ENCODE results near the gene MRTFB. TPM values are rescaled to one million over a fixed set of nuclear protein-coding genes. Genes with fewer than 3 reads are reported as not detected.

The MRTFB gene
- total RNA-seq, 1 donor from 2014 or later: 77.5 TPM

- no peaks in the 10 kb centered on the region for H3K27me3 Mint-ChIP-seq (ENCODE audit: low read depth)
Measured at GRCh38 chr16:14087181-14087580, 16.1 kb downstream of the MRTFB start.

GRCh38 chr16:14087590-14088154 lies 16.6 kb downstream of the MRTFB start:
- Mint-ChIP-seq H3K9me3 (no peaks in the 10 kb centered on the region), H3K27ac (no peak overlapping the region), H3K4me3 (no peak overlapping the region), H3K27me3 (ENCODE audit: low read depth) (no peaks in the 10 kb centered on the region), H3K36me3 (peaks cover 15% of the 10 kb centered on the region), H3K4me1 (peaks cover 33% of the 10 kb centered on the region)
- TF ChIP-seq CTCF (IDR thresholded peaks at IDR 0.05; ENCODE audit: unreplicated experiment): no peak
- DNase-seq (ENCODE audit: low spot score in 2 of 2, unreplicated experiment in 2 of 2): no peak

More at GRCh38 chr16:14087181-14087580, 16.1 kb downstream of the MRTFB start:
- Mint-ChIP-seq H3K4me3 (no peak overlapping the region), H3K4me1 (peaks cover 28% of the 10 kb centered on the region), H3K36me3 (peaks cover 18% of the 10 kb centered on the region), H3K27ac (no peak overlapping the region), H3K9me3 (no peaks in the 10 kb centered on the region)
- no peak for DNase-seq (ENCODE audit: low spot score in 2 of 2, unreplicated experiment in 2 of 2)
- no peak for TF ChIP-seq CTCF (IDR thresholded peaks at IDR 0.05; ENCODE audit: unreplicated experiment)

- Mint-ChIP-seq H3K36me3 (peaks cover 15% of the 10 kb centered on the region), H3K9me3 (no peaks in the 10 kb centered on the region), H3K27ac (no peak overlapping the region), H3K4me3 (no peak overlapping the region), H3K27me3 (ENCODE audit: low read depth) (no peaks in the 10 kb centered on the region), H3K4me1 (peaks cover 34% of the 10 kb centered on the region)
- no peak for DNase-seq (ENCODE audit: low spot score in 2 of 2, unreplicated experiment in 2 of 2)
- no peak for TF ChIP-seq CTCF (IDR thresholded peaks at IDR 0.05; ENCODE audit: unreplicated experiment)
Measured at GRCh38 chr16:14088155-14088753, 17.1 kb downstream of the MRTFB start.

- TF ChIP-seq CTCF (IDR thresholded peaks at IDR 0.05; ENCODE audit: unreplicated experiment): no peak
- Mint-ChIP-seq H3K36me3 (peaks cover 11% of the 10 kb centered on the region), H3K4me3 (no peak overlapping the region), H3K4me1 (peaks cover 39% of the 10 kb centered on the region), H3K27ac (no peak overlapping the region), H3K27me3 (ENCODE audit: low read depth) (no peaks in the 10 kb centered on the region), H3K9me3 (no peaks in the 10 kb centered on the region)
- DNase-seq (ENCODE audit: low spot score in 2 of 2, unreplicated experiment in 2 of 2): no peak
Measured at GRCh38 chr16:14089283-14089823, 18.2 kb downstream of the MRTFB start.

- no peak overlapping the region for H3K4me3 Mint-ChIP-seq
- H3K9me3 Mint-ChIP-seq: no peaks in the 10 kb centered on the region
- no peak for TF ChIP-seq CTCF (IDR thresholded peaks at IDR 0.05; ENCODE audit: unreplicated experiment)
- no peak for DNase-seq (ENCODE audit: low spot score in 2 of 2, unreplicated experiment in 2 of 2)
- no peaks in the 10 kb centered on the region for H3K27me3 Mint-ChIP-seq (ENCODE audit: low read depth)
- peak overlapping the region; percentile 70 for H3K27ac Mint-ChIP-seq
- peaks cover 50% of the 10 kb centered on the region for H3K4me1 Mint-ChIP-seq
- H3K36me3 Mint-ChIP-seq: peaks cover 10% of the 10 kb centered on the region
Measured at GRCh38 chr16:14092561-14092960, 21.4 kb downstream of the MRTFB start.
